HG02798 (cell line): ENCODE results near the gene DAB2.
A peak's percentile ranks its signal among the peaks of the same experiment; 100 is the strongest.

ENCODE experiments used
- ATAC-seq: cut with Tn5 transposase; IDR thresholded peaks from one replicate; pipeline ENCODE4 v1.9.1; 2021; ENCODE audit warnings: mild to moderate bottlenecking; ENCODE audit not compliant: unreplicated experiment, poor library complexity

DAB2 gene

GRCh38 chr5:39394946-39395345, 29.8 kb downstream of the DAB2 start:
- ATAC-seq: no peak

- no peak for ATAC-seq
These were observed 33.8 kb downstream of the DAB2 start for GRCh38 chr5:39390945-39391344.

- no peak for ATAC-seq
These were observed 37.5 kb downstream of the DAB2 start for GRCh38 chr5:39387293-39387692.

GRCh38 chr5:39384271-39384670, 40.5 kb downstream of the DAB2 start:
- no peak for ATAC-seq

- ATAC-seq: no peak
These were observed 43.4 kb downstream of the DAB2 start for GRCh38 chr5:39381376-39381775.

GRCh38 chr5:39379693-39380092, 45.1 kb downstream of the DAB2 start:
- ATAC-seq: no peak

- ATAC-seq: no peak
These were observed 47.2 kb downstream of the DAB2 start for GRCh38 chr5:39377613-39378012.

- peak; percentile 84 for ATAC-seq
These were observed 48.5 kb downstream of the DAB2 start for GRCh38 chr5:39376293-39376714.

- ATAC-seq: no peak
These were observed 51.0 kb downstream of the DAB2 start for GRCh38 chr5:39373791-39374190.

GRCh38 chr5:39371367-39371635, 53.5 kb downstream of the DAB2 start:
- no peak for ATAC-seq

GRCh38 chr5:39370555-39371366, 54.0 kb downstream of the DAB2 start:
- ATAC-seq: no peak

- no peak for ATAC-seq
These were observed 55.5 kb downstream of the DAB2 start for GRCh38 chr5:39369123-39369815.

GRCh38 chr5:39368116-39368515, 56.7 kb downstream of the DAB2 start:
- no peak for ATAC-seq

GRCh38 chr5:39367711-39368110, 57.1 kb downstream of the DAB2 start:
- no peak for ATAC-seq

- no peak for ATAC-seq
These were observed 60.4 kb downstream of the DAB2 start, which contains the start of gene C9 for GRCh38 chr5:39364367-39364766. TSS of gene C9 (minus strand) at chr5:39364495. CDS start at chr5:39364464, 31 bp downstream.

GRCh38 chr5:39363217-39363616, 61.6 kb downstream of the DAB2 start:
- no peak for ATAC-seq

GRCh38 chr5:39362646-39363045, 62.1 kb downstream of the DAB2 start:
- ATAC-seq: no peak

GRCh38 chr5:39361306-39361705, 63.5 kb downstream of the DAB2 start:
- ATAC-seq: no peak

- no peak for ATAC-seq
These were observed 64.2 kb downstream of the DAB2 start for GRCh38 chr5:39360471-39361111.

GRCh38 chr5:39356263-39356662, 68.5 kb downstream of the DAB2 start:
- no peak for ATAC-seq

- no peak for ATAC-seq
These were observed 69.5 kb downstream of the DAB2 start for GRCh38 chr5:39355324-39355723.
